Keratinocyte (primary cell): ENCODE data around the gene NT5DC1. TPM values are rescaled to one million over a fixed set of nuclear protein-coding genes. Genes with fewer than 3 reads are reported as not detected.

ENCODE experiments used
- DNase-seq: peaks from one replicate; pipeline ENCODE4 v3.0.0-alpha.2; 2011; ENCODE audit warnings: low read depth, missing footprints, low spot score
- FAIRE-seq: peaks from 2 replicates; lab custom pipeline; 2011; peaks lifted over from hg19 to GRCh38; lab: Jason Lieb, UNC
- H2AFZ ChIP-seq: 2 replicates; pipeline ENCODE4 v1.6.0; 2012; ENCODE audit warnings: low read length, control low read depth, inconsistent platforms; ENCODE audit not compliant: control insufficient read depth
- H3K27ac ChIP-seq: 2 replicates; pipeline ENCODE4 v1.5.1; 2011; ENCODE audit warnings: low read length; ENCODE audit not compliant: control insufficient read depth, insufficient read depth
- H3K27me3 ChIP-seq: 3 replicates; pipeline ENCODE4 v1.6.0; 2011; ENCODE audit warnings: low read length; ENCODE audit not compliant: control insufficient read depth, insufficient read depth; ENCODE audit errors: extremely low read depth
- H3K36me3 ChIP-seq, 2 experiments: 2 replicates in 1 of 2; 3 replicates in 1 of 2; pipeline ENCODE4 v1.5.1; 2011; ENCODE audit warnings: low read length in 2 of 2, mild to moderate bottlenecking in 1 of 2; ENCODE audit not compliant: control insufficient read depth in 2 of 2, insufficient read depth in 2 of 2; ENCODE audit errors: extremely low read depth in 1 of 2
- H3K4me1 ChIP-seq: 3 replicates; pipeline ENCODE4 v1.5.1; 2011; ENCODE audit warnings: low read length; ENCODE audit not compliant: control insufficient read depth, insufficient read depth; ENCODE audit errors: extremely low read depth
- H3K4me2 ChIP-seq: 3 replicates; pipeline ENCODE4 v1.6.0; 2011; ENCODE audit warnings: low read depth, low read length; ENCODE audit not compliant: control insufficient read depth, insufficient read depth; ENCODE audit errors: extremely low read depth
- H3K4me3 ChIP-seq, 3 experiments: fragments of 200-600 bp in 1 of 3; sonication (generic) in 1 of 3; 2 replicates in 2 of 3; 3 replicates in 1 of 3; pipeline ENCODE4 v1.5.1; 2011 to 2016; ENCODE audit warnings: low read length in 3 of 3, mild to moderate bottlenecking in 3 of 3, control low read depth in 2 of 3, inconsistent platforms in 1 of 3, low read depth in 1 of 3, mixed read lengths in 1 of 3, mixed run types in 1 of 3, moderate library complexity in 1 of 3; ENCODE audit not compliant: control insufficient read depth in 2 of 3, insufficient read depth in 2 of 3; ENCODE audit errors: extremely low read depth in 1 of 3
- H3K79me2 ChIP-seq: 2 replicates; pipeline ENCODE4 v1.6.0; 2012; ENCODE audit warnings: low read length; ENCODE audit not compliant: control insufficient read depth, insufficient read depth
- H3K9ac ChIP-seq: 3 replicates; pipeline ENCODE4 v1.6.0; 2011; ENCODE audit warnings: low read length; ENCODE audit not compliant: control insufficient read depth, insufficient read depth; ENCODE audit errors: extremely low read depth
- H3K9me1 ChIP-seq: 3 replicates; pipeline ENCODE4 v1.6.0; 2011; ENCODE audit warnings: low read length; ENCODE audit not compliant: control insufficient read depth, insufficient read depth; ENCODE audit errors: extremely low read depth
- H3K9me3 ChIP-seq: 2 replicates; pipeline ENCODE4 v1.5.1; 2012; ENCODE audit warnings: low read depth, low read length; ENCODE audit not compliant: control insufficient read depth
- H4K20me1 ChIP-seq: 3 replicates; pipeline ENCODE4 v1.6.0; 2011; ENCODE audit warnings: low read length; ENCODE audit not compliant: control insufficient read depth, insufficient read depth; ENCODE audit errors: extremely low read depth
- CTCF ChIP-seq, 3 experiments: IDR thresholded peaks in 1 of 3; conservative IDR thresholded peaks in 1 of 3; optimal IDR thresholded peaks in 1 of 3; 2 replicates in 2 of 3; 3 replicates in 1 of 3; pipeline versions ENCODE3 to v1.5.1; 2011; ENCODE audit warnings: low read length in 3 of 3, mild to moderate bottlenecking in 3 of 3, moderate library complexity in 2 of 3, control low read depth in 1 of 3, inconsistent platforms in 1 of 3; ENCODE audit not compliant: insufficient read depth in 2 of 3; ENCODE audit errors: extremely low read depth in 1 of 3
- EZH2 ChIP-seq: IDR thresholded peaks from one replicate; pipeline ENCODE4 v1.6.1; 2012; ENCODE audit warnings: inconsistent platforms, mild to moderate bottlenecking, low read length, moderate library complexity
- dilution Hi-C: fragments of 300-500 bp; cut with MboI; formaldehyde crosslinking; loops from one replicate; pipeline ENCODE4 v1.7.0; 2020; ENCODE audit warnings: low sequenced_read_pairs; ENCODE audit not compliant: extremely low pct_ligation_motif_present
- polyA plus RNA-seq, 5 experiments: library from polyadenylated mRNA; depleted of rRNA in 3 of 5; stranded (reverse) in 3 of 5; stranded (forward) in 1 of 5; unstranded in 1 of 5; fragments of >200 nt; gene quantifications; 1 replicate in 1 of 5; 2 replicates in 3 of 5; 3 replicates in 1 of 5; pipeline versions ENCODE4 v1.2.1 to v1.2.3, GENCODE V29; 2011 to 2012; ENCODE audit warnings: missing spikeins in 2 of 5, low read depth in 1 of 5, low replicate concordance in 1 of 5

Gene NT5DC1
- polyA plus RNA-seq, 1 donor (not counting 4 experiments of a cell fraction or from before 2014, with no cell fraction given): 31.2 TPM

GRCh38 chr6:116246089-116246488 lies 145.4 kb downstream of the NT5DC1 start:
- TF ChIP-seq EZH2: no peak
- peaks cover 12% of the 10 kb centered on the region for H3K4me1 ChIP-seq
- H3K4me2 ChIP-seq: no peak overlapping the region
- dilution Hi-C loops: no loop called here
- H3K27ac ChIP-seq: no peak overlapping the region
- no peak for FAIRE-seq
- peaks cover 4% of the 10 kb centered on the region for H3K9me1 ChIP-seq
- no peaks in the 10 kb centered on the region for H3K27me3 ChIP-seq
- H2AFZ ChIP-seq: no peak overlapping the region
- no peak for DNase-seq
- H3K9ac ChIP-seq: no peak overlapping the region
- peaks cover 12% of the 10 kb centered on the region for H3K79me2 ChIP-seq
- H3K36me3 ChIP-seq: peaks cover 2 to 6% of the 10 kb centered on the region in 2 experiments
- peaks cover 3% of the 10 kb centered on the region for H4K20me1 ChIP-seq
- no peaks in the 10 kb centered on the region for H3K9me3 ChIP-seq
- H3K4me3 ChIP-seq: no peak overlapping the region

GRCh38 chr6:116247285-116247684 lies 146.6 kb downstream of the NT5DC1 start:
- FAIRE-seq (no peak), DNase-seq (no peak)
- H3K9me1 ChIP-seq: peaks cover 4% of the 10 kb centered on the region
- H3K79me2 ChIP-seq: peaks cover 22% of the 10 kb centered on the region
- H2AFZ ChIP-seq: no peak overlapping the region
- peaks cover 2 to 13% of the 10 kb centered on the region in 2 experiments for H3K36me3 ChIP-seq
- H3K4me3 ChIP-seq: no peak overlapping the region
- peaks cover 22% of the 10 kb centered on the region for H3K4me1 ChIP-seq
- TF ChIP-seq EZH2: no peak
- TF ChIP-seq CTCF (optimal IDR thresholded peaks at IDR 0.05 in 1 of 3, IDR thresholded peaks at IDR 0.05 in 1 of 3, conservative IDR thresholded peaks at IDR 0.05 in 1 of 3; ENCODE audit: extremely low read depth in 1 of 3, insufficient read depth in 2 of 3, low read length in 3 of 3): no peak
- no peak overlapping the region for H3K27ac ChIP-seq
- no peak overlapping the region for H3K9ac ChIP-seq
- no peak overlapping the region for H3K4me2 ChIP-seq
- no peaks in the 10 kb centered on the region for H3K27me3 ChIP-seq
- peaks cover 3% of the 10 kb centered on the region for H4K20me1 ChIP-seq
- dilution Hi-C loops: no loop called here
- H3K9me3 ChIP-seq: no peaks in the 10 kb centered on the region

- H3K27me3 ChIP-seq: no peaks in the 10 kb centered on the region
These were observed 147.9 kb downstream of the NT5DC1 start for GRCh38 chr6:116248577-116248976.

More at GRCh38 chr6:116248577-116248976, 147.9 kb downstream of the NT5DC1 start:
- TF ChIP-seq CTCF (optimal IDR thresholded peaks at IDR 0.05 in 1 of 3, IDR thresholded peaks at IDR 0.05 in 1 of 3, conservative IDR thresholded peaks at IDR 0.05 in 1 of 3; ENCODE audit: extremely low read depth in 1 of 3, insufficient read depth in 2 of 3, low read length in 3 of 3) (no peak), EZH2 (no peak)
- Histone ChIP-seq H3K4me2 (no peak overlapping the region), H4K20me1 (peaks cover 3% of the 10 kb centered on the region), H3K79me2 (peaks cover 35% of the 10 kb centered on the region), H3K4me3 (no peak overlapping the region), H3K27ac (no peak overlapping the region), H3K9me3 (no peaks in the 10 kb centered on the region), H3K9me1 (peaks cover 4% of the 10 kb centered on the region), H3K4me1 (peaks cover 28% of the 10 kb centered on the region), H2AFZ (no peak overlapping the region), H3K9ac (no peak overlapping the region), H3K36me3 (peaks cover 0 to 17% of the 10 kb centered on the region in 2 experiments)
- DNase-seq (no peak), FAIRE-seq (no peak)
- dilution Hi-C loops: no loop called here
